Measurements from ENCODE around the gene RAB3A.

DNA sequence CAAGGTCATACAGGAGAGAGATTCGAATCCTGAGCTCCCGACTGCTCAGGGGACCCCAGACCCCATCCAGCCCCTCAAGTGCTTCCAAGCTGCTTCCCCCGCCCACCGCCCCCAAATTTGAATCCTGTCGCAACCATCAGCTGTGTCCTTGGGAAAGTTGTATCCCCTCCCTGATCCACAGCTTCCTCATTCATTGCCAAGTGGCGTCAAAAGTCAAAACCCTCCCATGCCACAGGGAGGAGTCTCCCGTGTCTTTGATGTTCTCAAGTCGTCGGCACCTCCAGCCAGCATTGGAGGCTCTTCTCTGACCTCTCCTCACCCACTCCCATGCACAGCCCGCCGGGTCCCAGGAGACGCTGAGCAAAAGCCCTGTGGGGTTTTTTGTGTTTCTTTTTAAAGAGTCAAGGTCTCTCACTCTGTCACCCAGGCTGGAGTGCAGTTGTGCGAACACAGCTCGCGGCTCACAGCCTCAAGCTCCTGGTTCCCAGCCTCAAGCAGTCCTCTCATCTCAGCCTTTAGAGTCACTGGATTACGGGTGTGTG is 33.1 kb downstream of the RAB3A start:
- TF ChIP-seq, protein P1, sequence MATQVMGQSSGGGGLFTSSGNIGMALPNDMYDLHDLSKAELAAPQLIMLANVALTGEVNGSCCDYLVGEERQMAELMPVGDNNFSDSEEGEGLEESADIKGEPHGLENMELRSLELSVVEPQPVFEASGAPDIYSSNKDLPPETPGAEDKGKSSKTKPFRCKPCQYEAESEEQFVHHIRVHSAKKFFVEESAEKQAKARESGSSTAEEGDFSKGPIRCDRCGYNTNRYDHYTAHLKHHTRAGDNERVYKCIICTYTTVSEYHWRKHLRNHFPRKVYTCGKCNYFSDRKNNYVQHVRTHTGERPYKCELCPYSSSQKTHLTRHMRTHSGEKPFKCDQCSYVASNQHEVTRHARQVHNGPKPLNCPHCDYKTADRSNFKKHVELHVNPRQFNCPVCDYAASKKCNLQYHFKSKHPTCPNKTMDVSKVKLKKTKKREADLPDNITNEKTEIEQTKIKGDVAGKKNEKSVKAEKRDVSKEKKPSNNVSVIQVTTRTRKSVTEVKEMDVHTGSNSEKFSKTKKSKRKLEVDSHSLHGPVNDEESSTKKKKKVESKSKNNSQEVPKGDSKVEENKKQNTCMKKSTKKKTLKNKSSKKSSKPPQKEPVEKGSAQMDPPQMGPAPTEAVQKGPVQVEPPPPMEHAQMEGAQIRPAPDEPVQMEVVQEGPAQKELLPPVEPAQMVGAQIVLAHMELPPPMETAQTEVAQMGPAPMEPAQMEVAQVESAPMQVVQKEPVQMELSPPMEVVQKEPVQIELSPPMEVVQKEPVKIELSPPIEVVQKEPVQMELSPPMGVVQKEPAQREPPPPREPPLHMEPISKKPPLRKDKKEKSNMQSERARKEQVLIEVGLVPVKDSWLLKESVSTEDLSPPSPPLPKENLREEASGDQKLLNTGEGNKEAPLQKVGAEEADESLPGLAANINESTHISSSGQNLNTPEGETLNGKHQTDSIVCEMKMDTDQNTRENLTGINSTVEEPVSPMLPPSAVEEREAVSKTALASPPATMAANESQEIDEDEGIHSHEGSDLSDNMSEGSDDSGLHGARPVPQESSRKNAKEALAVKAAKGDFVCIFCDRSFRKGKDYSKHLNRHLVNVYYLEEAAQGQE (IDR thresholded peaks at IDR 0.05; ENCODE audit: insufficient read depth in 1 of 2, low read depth in 2 of 2, low read length in 2 of 2) = no peak
- TF ChIP-seq POLR2AphosphoS5 (IDR thresholded peaks at IDR 0.05; ENCODE audit: low read depth, low read length) (no peak), TAF1 (IDR thresholded peaks at IDR 0.05; ENCODE audit: borderline replicate concordance, insufficient read depth, low read length) (no peak)

Data from PFSK-1 (cell line).